OCI-LY3 (cell line): ENCODE measurements around the gene RILPL2.

Source experiments
- H2AFZ ChIP-seq: fragments of 200-600, 300-600 bp; shearing (Covaris generic); 2 replicates; pipeline ENCODE4 v1.6.0; 2014; ENCODE audit warnings: antibody characterized with exemption, low read depth, low read length
- H3K27ac ChIP-seq: fragments of 200-600, 300-600 bp; sonication (generic); 2 replicates; pipeline ENCODE4 v1.5.1; 2014; ENCODE audit warnings: mild to moderate bottlenecking, low read length, moderate library complexity, mixed read lengths
- H3K27me3 ChIP-seq: fragments of 200-600, 300-600 bp; sonication (generic); 2 replicates; pipeline ENCODE4 v1.6.1; 2014; ENCODE audit warnings: low read depth, low read length, mixed read lengths
- H3K36me3 ChIP-seq: fragments of 200-600, 300-600 bp; sonication (generic); replicated peaks from 2 replicates; pipeline ENCODE3; 2014; ENCODE audit warnings: low read depth, low read length, mixed read lengths
- H3K4me1 ChIP-seq: fragments of 300-600, 200-600 bp; sonication (generic); 2 replicates; pipeline ENCODE4 v1.6.1; 2014; ENCODE audit warnings: low read length, mixed read lengths
- H3K4me2 ChIP-seq: fragments of 200-600, 300-600 bp; sonication (generic); 2 replicates; pipeline ENCODE4 v1.6.1; 2014; ENCODE audit warnings: low read length, mixed read lengths
- H3K4me3 ChIP-seq: fragments of 300-600, 200-600 bp; sonication (generic); 2 replicates; pipeline ENCODE4 v1.5.1; 2014; ENCODE audit warnings: antibody characterized with exemption, mild to moderate bottlenecking, low read length, moderate library complexity
- H3K79me2 ChIP-seq: fragments of 300-600, 200-600 bp; shearing (Covaris generic); 2 replicates; pipeline ENCODE4 v1.6.1; 2014; ENCODE audit warnings: mild to moderate bottlenecking, low read length, mixed read lengths
- H3K9ac ChIP-seq: fragments of 300-600, 200-600 bp; shearing (Covaris generic); 2 replicates; pipeline ENCODE4 v1.6.0; 2014; ENCODE audit warnings: mild to moderate bottlenecking, low read length, moderate library complexity
- H3K9me3 ChIP-seq: fragments of 200-600, 300-600 bp; shearing (Covaris generic); 2 replicates; pipeline ENCODE4 v1.6.1; 2014; ENCODE audit warnings: low read length, mixed read lengths; ENCODE audit not compliant: insufficient read depth
- H4K20me1 ChIP-seq: fragments of 200-600, 300-600 bp; sonication (generic); 2 replicates; pipeline ENCODE4 v1.6.1; 2016; ENCODE audit warnings: low read length, mixed read lengths; ENCODE audit not compliant: insufficient read depth
- CTCF ChIP-seq: fragments of 200-600, 300-600 bp; sonication (generic); IDR thresholded peaks from 2 replicates; pipeline ENCODE4 v1.5.1; 2014; ENCODE audit warnings: antibody characterized with exemption, low read length, low read depth
- EZH2phosphoT487 ChIP-seq: fragments of 200-600 bp; shearing (Covaris generic); IDR thresholded peaks from 2 replicates; pipeline ENCODE4 v1.6.1; 2018; ENCODE audit warnings: antibody characterized with exemption, mixed run types, low read depth

Gene RILPL2

GRCh38 chr12:123474485-123475245 lies 38.2 kb upstream of the RILPL2 start:
- H3K9me3 ChIP-seq: no peaks in the 10 kb centered on the region
- H3K9ac ChIP-seq: no peak overlapping the region
- H3K4me1 ChIP-seq: no peaks in the 10 kb centered on the region
- H3K4me3 ChIP-seq: no peak overlapping the region
- TF ChIP-seq EZH2phosphoT487 (no peak), CTCF (no peak)
- no peaks in the 10 kb centered on the region for H4K20me1 ChIP-seq
- H3K4me2 ChIP-seq: no peak overlapping the region
- H3K79me2 ChIP-seq: no peaks in the 10 kb centered on the region
- H2AFZ ChIP-seq: no peak overlapping the region
- H3K36me3 ChIP-seq: no peaks in the 10 kb centered on the region
- no peaks in the 10 kb centered on the region for H3K27me3 ChIP-seq
- H3K27ac ChIP-seq: no peak overlapping the region

- no peak overlapping the region for H3K9ac ChIP-seq
- no peak overlapping the region for H2AFZ ChIP-seq
- H4K20me1 ChIP-seq: peaks cover 7% of the 10 kb centered on the region; the same call in 1 of the 2 replicates
- H3K9me3 ChIP-seq: no peaks in the 10 kb centered on the region
- no peak for TF ChIP-seq EZH2phosphoT487
- no peak for TF ChIP-seq CTCF
- H3K36me3 ChIP-seq: peaks cover 4% of the 10 kb centered on the region
- H3K27ac ChIP-seq: no peak overlapping the region
- H3K27me3 ChIP-seq: no peaks in the 10 kb centered on the region
- no peaks in the 10 kb centered on the region; the same call in 1 of the 2 replicates for H3K79me2 ChIP-seq
- no peak overlapping the region for H3K4me2 ChIP-seq
- no peaks in the 10 kb centered on the region for H3K4me1 ChIP-seq
- H3K4me3 ChIP-seq: no peak overlapping the region
Observed at GRCh38 chr12:123472438-123472849, 36.0 kb upstream of the RILPL2 start.

DNA sequence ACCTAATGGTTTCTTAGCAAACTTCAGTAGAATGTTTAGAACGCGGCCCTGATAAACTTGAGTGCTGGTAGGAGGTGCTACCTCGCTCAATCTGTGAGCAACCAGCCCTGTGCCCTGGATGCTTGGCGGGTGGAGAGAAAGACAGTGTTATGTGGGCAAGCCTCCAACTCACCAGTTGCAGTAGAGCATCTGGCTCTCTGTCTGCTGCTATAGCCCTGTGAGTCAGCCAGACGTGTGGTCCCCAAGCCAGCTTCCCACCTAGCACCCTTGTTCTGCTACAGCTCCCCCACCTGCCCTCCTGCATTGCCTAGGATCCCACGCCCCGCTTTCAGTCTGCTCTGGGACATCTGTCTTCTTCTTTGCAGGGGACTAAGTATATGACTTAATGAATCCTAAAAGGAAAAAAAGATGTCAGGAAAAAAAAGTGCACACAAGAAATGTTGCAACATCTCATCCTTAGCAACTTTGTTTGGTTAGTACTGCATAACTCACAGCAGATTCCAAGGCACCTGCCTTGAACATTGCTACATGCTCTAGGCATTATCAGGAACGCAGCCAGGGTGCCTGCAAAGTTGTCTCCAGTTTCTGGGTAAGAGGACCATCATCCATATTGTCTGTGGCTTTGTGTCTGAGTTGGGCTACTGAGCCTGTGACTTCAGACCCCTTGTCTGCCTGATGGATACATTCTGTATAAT lies 35.0 kb upstream of the RILPL2 start:
- H3K27ac ChIP-seq: no peak overlapping the region
- H3K36me3 ChIP-seq: peaks cover 8% of the 10 kb centered on the region
- no peak overlapping the region for H3K4me3 ChIP-seq
- H3K9me3 ChIP-seq: no peaks in the 10 kb centered on the region
- no peaks in the 10 kb centered on the region; the same call in 1 of the 2 replicates for H3K79me2 ChIP-seq
- H3K4me1 ChIP-seq: no peaks in the 10 kb centered on the region
- no peak overlapping the region for H3K9ac ChIP-seq
- no peak overlapping the region for H3K4me2 ChIP-seq
- peaks cover 12% of the 10 kb centered on the region; the same call in 1 of the 2 replicates for H4K20me1 ChIP-seq
- no peaks in the 10 kb centered on the region for H3K27me3 ChIP-seq
- no peak for TF ChIP-seq CTCF
- TF ChIP-seq EZH2phosphoT487: no peak
- no peak overlapping the region for H2AFZ ChIP-seq

GRCh38 chr12:123469978-123470377 lies 33.5 kb upstream of the RILPL2 start:
- H3K4me2 ChIP-seq: no peak overlapping the region
- peaks cover 17% of the 10 kb centered on the region for H4K20me1 ChIP-seq
- H3K79me2 ChIP-seq: peaks cover 11% of the 10 kb centered on the region
- no peak overlapping the region for H3K9ac ChIP-seq
- no peaks in the 10 kb centered on the region for H3K27me3 ChIP-seq
- peaks cover 22% of the 10 kb centered on the region for H3K36me3 ChIP-seq
- H3K27ac ChIP-seq: no peak overlapping the region
- TF ChIP-seq CTCF: no peak
- TF ChIP-seq EZH2phosphoT487: no peak
- H3K4me3 ChIP-seq: no peak overlapping the region
- no peaks in the 10 kb centered on the region for H3K9me3 ChIP-seq
- no peak overlapping the region for H2AFZ ChIP-seq
- H3K4me1 ChIP-seq: no peaks in the 10 kb centered on the region
